RWPE1 (cell line): Measurements from ENCODE around the gene DXO.

Source experiments
- CTCF ChIA-PET: fragments of 350-600 bp; sonication (Branson Sonifier 250); formaldehyde crosslinking; extraction: SDS; loops from one replicate; lab custom pipeline; 2021; lab: Yijun Ruan, JAX
- POLR2A ChIA-PET: fragments of 400-600 bp; formaldehyde crosslinking; extraction: SDS; loops from one replicate; lab custom pipeline; 2020; ENCODE audit warnings: antibody characterized with exemption; ENCODE audit not compliant: low non-redundant PET; lab: Yijun Ruan, JAX
- DNase-seq: peaks from one replicate; pipeline ENCODE4 v3.0.0; 2012; ENCODE audit warnings: low spot score
- H3K27ac ChIP-seq: fragments of 450-650 bp; 2 replicates; pipeline ENCODE4 v1.5.1; 2017
- TF ChIP-seq, protein P1 (sequence below): fragments of 450-650 bp; conservative IDR thresholded peaks from 2 replicates; pipeline ENCODE4 v1.5.1; 2017; ENCODE audit warnings: low read depth, mild to moderate bottlenecking

The DXO gene

DNA sequence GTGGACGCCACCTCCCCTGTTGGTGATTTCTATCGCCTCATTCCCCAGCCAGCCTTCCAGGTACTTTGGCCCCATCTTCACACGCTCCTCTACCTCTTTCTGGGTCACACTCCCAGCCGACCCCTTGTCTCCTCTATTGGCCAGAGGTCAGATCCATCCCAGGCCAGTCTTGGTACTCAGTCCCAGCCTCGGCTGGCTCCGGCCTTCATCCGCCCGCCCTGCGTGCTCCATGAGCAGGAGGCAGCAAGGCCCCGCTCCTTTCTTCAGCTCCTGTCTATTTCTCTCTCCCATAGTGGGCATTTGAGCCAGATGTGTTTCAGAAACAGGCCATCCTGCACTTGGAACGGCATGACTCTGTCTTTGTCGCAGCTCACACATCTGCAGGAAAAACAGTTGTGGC is 10.3 kb downstream of the DXO start:
- TF ChIP-seq, protein P1, sequence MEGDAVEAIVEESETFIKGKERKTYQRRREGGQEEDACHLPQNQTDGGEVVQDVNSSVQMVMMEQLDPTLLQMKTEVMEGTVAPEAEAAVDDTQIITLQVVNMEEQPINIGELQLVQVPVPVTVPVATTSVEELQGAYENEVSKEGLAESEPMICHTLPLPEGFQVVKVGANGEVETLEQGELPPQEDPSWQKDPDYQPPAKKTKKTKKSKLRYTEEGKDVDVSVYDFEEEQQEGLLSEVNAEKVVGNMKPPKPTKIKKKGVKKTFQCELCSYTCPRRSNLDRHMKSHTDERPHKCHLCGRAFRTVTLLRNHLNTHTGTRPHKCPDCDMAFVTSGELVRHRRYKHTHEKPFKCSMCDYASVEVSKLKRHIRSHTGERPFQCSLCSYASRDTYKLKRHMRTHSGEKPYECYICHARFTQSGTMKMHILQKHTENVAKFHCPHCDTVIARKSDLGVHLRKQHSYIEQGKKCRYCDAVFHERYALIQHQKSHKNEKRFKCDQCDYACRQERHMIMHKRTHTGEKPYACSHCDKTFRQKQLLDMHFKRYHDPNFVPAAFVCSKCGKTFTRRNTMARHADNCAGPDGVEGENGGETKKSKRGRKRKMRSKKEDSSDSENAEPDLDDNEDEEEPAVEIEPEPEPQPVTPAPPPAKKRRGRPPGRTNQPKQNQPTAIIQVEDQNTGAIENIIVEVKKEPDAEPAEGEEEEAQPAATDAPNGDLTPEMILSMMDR = no peak
- ChIA-PET POLR2A (no interaction called here), CTCF (no interaction called here)
- no peak for DNase-seq
- no peak overlapping the region for H3K27ac ChIP-seq

DNA sequence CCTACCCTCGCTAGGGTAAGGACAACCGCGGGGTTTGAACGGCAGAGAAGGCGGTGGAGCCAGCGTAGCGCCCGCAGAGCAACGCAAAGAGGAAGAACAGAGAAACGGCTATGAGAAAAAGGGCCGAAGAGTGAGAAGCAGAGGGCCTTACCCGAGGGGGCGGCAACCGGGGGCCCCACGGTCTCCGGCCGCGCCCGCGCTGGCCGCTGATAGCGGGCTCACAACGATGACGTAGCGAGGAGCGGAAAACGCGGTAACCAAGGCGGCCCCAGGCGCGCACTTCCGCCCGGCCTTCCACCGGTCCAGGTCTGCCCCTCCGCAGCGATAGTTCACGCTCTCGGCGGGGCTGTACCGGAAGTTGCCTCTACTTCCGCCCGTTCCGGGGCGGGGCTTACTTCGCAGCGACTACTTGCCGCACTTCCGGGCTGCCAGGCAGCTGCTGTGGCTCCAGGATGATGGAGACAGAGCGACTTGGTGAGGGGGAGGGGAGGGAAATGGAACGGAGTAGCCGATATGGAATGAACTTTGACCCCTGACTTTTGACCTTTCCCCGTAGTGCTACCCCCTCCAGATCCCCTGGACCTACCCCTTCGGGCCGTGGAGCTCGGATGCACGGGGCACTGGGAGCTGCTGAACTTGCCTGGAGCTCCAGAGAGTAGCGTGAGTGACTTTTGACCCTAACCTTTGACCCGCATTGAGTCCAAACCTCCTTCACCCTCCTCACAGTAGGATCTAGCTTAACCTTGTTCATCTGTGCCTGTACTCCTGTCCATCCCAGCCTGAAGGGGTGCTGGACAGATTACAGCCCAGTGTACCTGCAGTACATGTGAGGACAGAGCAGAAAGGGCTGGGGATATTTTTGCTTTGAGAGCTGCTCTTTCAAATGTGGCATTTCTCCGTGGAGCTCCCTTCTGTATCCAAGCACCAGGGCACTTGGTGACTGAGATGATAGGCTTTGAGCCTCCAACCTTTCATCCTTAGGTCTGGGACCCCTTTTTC is 12.9 kb downstream of the DXO start, which contains the start of the genes NELFE and SKIC2:
TSS of gene NELFE (minus strand) at position 231 of the 999 bp plus-strand sequence. CDS start 525 bp downstream, outside the sequence.
TSS of gene SKIC2 (plus strand) at position 435 of the 999 bp plus-strand sequence. CDS start at position 453, 18 bp downstream.
- peak within 1 kb of the TSS; percentile 72 for H3K27ac ChIP-seq
- ChIA-PET POLR2A (interaction anchor here (0.8 to 1.5 kb wide), 3 partner anchors 11 to 14 kb away, joined by 3 to 6 read pairs (median 4); partner anchors contain the start of genes CFB and DXO), CTCF (no interaction called here)
- peak; percentile 99 for DNase-seq
- TF ChIP-seq, protein P1 = no peak

DNA sequence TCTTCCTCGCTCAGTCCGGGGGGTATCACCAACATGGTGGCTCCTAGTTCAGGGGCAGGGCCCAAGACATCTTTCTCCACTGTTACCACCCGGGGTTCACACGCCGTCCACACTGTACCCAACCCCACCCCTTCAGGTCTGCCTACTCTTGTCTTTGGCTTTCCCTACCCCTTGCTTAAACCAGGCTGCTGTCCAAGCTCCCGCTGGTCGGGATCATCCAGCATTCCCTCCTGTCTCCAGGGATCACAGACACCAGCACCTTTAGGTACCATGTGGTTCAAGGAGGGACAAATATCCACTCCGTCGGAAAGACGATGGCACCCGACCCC is 13.6 kb downstream of the DXO start:
- DNase-seq = peak; percentile 11
- peak overlapping the region; percentile 72 for H3K27ac ChIP-seq
- CTCF ChIA-PET = no interaction called here
- TF ChIP-seq, protein P1 = no peak
- POLR2A ChIA-PET = interaction anchor here (1.0 kb wide), 1 partner anchor 13 kb away, joined by 6 read pairs; the partner anchor contains the start of gene DXO

DNA sequence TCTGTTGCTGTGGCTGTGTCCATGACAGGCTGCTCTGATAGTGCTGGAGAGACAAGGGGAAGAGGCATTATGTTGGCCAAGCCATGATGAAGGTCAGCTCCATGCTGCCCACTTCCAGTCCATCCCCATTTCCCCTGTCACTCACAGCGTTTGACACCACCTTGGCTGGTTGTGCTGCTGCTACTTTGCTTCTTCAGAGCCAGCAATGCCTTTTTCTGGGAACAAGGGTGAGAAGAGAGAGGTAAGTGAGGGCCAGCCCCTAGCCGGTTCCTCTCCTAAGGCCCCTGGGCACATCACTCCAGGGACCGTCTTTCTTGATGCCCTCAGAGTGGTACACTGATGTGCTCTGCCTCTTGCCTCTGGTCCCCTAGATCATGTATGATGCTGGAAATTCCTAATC is 15.1 kb downstream of the DXO start:
- no peak overlapping the region for H3K27ac ChIP-seq
- TF ChIP-seq, protein P1 = no peak
- DNase-seq = no peak
- CTCF ChIA-PET = interaction anchor here (1.1 kb wide), 1 partner anchor 12 kb away, joined by 3 read pairs; no protein-coding TSS in a partner anchor
- POLR2A ChIA-PET = no interaction called here

DNA sequence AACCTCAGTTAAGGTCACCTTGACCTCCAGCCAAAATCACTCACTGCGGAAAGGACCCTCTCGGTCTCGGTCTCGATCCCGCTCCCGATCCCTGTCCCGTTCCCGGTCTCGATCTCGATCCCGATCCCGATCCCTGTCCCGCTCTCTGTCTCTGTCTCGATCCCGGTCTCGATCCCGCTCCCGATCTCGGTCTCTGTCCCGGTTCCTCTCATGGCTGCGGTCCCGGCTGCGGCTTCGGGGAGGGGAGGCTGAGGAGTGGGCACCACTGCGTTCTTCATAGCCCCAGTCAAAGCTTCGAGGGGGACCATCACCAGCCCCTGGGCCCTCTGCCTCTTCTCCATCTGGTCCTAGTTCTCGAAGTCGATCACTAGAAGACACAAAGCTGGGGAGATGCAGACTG is 17.4 kb downstream of the DXO start:
- POLR2A ChIA-PET = no interaction called here
- TF ChIP-seq, protein P1 = no peak
- CTCF ChIA-PET = no interaction called here
- H3K27ac ChIP-seq = 0 out of 2 replicates have a peak overlapping the region, but pooled peaks have one; percentile 17
- DNase-seq = no peak

DNA sequence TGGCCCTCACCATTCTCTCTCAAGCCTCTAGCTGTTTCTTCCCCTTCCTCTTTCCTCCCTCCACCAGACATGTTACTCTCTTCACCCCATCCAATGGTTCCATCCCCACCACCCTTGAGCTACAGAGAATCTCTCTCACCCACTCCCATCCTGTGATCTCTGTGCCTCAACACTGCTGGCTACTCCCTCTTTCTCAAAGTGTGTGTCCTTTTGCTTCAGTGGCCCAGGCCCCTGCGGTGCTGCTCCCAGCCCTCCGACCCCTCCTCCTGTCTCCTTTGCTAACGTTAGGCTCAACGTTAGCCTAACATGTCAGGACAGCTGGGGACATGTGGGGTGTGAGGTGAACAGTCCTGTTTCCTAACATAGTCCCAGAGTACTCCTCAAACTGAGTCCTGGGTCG is 19.0 kb downstream of the DXO start:
- POLR2A ChIA-PET = interaction anchor here (0.6 kb wide), 1 partner anchor 30 kb away, joined by 3 read pairs; no protein-coding TSS in a partner anchor
- TF ChIP-seq, protein P1 = no peak
- no peak for DNase-seq
- peak overlapping the region; percentile 50 for H3K27ac ChIP-seq
- CTCF ChIA-PET = interaction anchor here (0.5 to 1.8 kb wide), 7 partner anchors 18 to 861 kb away, joined by 3 to 6 read pairs (median 4); no protein-coding TSS in a partner anchor
